H1 (cell line): ENCODE data around the gene AWAT2. TPM values are rescaled to one million over a fixed set of nuclear protein-coding genes. Genes with fewer than 3 reads are reported as not detected.

ENCODE experiments used
- CTCF ChIA-PET: fragments of 300-600 bp; sonication (Branson Sonifier 250); formaldehyde crosslinking; loops from one replicate; lab custom pipeline; 2021; ENCODE audit not compliant: partially characterized antibody; lab: Charles Lee
- POLR2A ChIA-PET: fragments of 300-600 bp; sonication (Branson Sonifier 250); formaldehyde crosslinking; loops from one replicate; lab custom pipeline; 2021; ENCODE audit warnings: inconsistent platforms; ENCODE audit not compliant: partially characterized antibody; lab: Charles Lee
- DNase-seq, 2 experiments: peaks; one replicate each; pipeline versions ENCODE4 v3.0.0 to v3.0.0-alpha.2; 2010 to 2022; ENCODE audit warnings: low spot score in 2 of 2, low read depth in 1 of 2, mixed read lengths in 1 of 2
- FAIRE-seq: peaks from 2 replicates; lab custom pipeline; 2011; peaks lifted over from hg19 to GRCh38; lab: Jason Lieb, UNC
- H2AFZ ChIP-seq: 2 replicates; pipeline ENCODE4 v1.8.1; 2012; ENCODE audit warnings: low read length, inconsistent platforms
- H2AK5ac ChIP-seq: 2 replicates; pipeline ENCODE4 v1.6.1; 2013; ENCODE audit warnings: low read depth, low read length
- H2BK120ac ChIP-seq: replicated peaks from 2 replicates; pipeline ENCODE3; 2013; ENCODE audit warnings: low read depth, low read length, inconsistent platforms
- H2BK12ac ChIP-seq: 2 replicates; pipeline ENCODE4 v1.6.1; 2013; ENCODE audit warnings: low read depth, low read length
- H2BK15ac ChIP-seq: 2 replicates; pipeline ENCODE4 v1.6.1; 2013; ENCODE audit warnings: low read length
- H2BK20ac ChIP-seq: 2 replicates; pipeline ENCODE4 v1.6.1; 2013; ENCODE audit warnings: low read length
- H2BK5ac ChIP-seq: 2 replicates; pipeline ENCODE4 v1.6.1; 2013; ENCODE audit warnings: low read depth, low read length
- H3K14ac ChIP-seq: 2 replicates; pipeline ENCODE4 v1.6.1; 2013; ENCODE audit warnings: inconsistent platforms; ENCODE audit not compliant: insufficient read length
- H3K18ac ChIP-seq: 2 replicates; pipeline ENCODE4 v1.6.1; 2013; ENCODE audit warnings: low read length; ENCODE audit errors: extremely low read depth
- H3K23ac ChIP-seq: 2 replicates; pipeline ENCODE4 v1.6.1; 2013; ENCODE audit warnings: inconsistent platforms; ENCODE audit not compliant: insufficient read length
- H3K23me2 ChIP-seq: 2 replicates; pipeline ENCODE4 v1.6.1; 2013; ENCODE audit warnings: low read depth, low read length
- H3K27ac ChIP-seq: 2 replicates; pipeline ENCODE4 v1.6.1; 2011; ENCODE audit warnings: low read depth, low read length, inconsistent platforms
- H3K27me3 ChIP-seq, 4 experiments: replicated peaks in 1 of 4; 1 replicate in 1 of 4; 2 replicates in 3 of 4; pipeline versions ENCODE4 v1.6.1 to v1.8.1; 2011 to 2013; ENCODE audit warnings: low read length in 3 of 4, mild to moderate bottlenecking in 3 of 4, inconsistent platforms in 2 of 4, mixed read lengths in 2 of 4, moderate library complexity in 1 of 4; ENCODE audit not compliant: control insufficient read depth in 3 of 4, insufficient read depth in 3 of 4; ENCODE audit errors: extremely low read depth in 1 of 4
- H3K36me3 ChIP-seq, 4 experiments: 2 replicates each; pipeline versions ENCODE4 v1.6.1 to v1.8.1; 2011 to 2013; ENCODE audit warnings: mild to moderate bottlenecking in 4 of 4, low read length in 3 of 4, moderate library complexity in 2 of 4, control low read depth in 1 of 4, inconsistent platforms in 1 of 4; ENCODE audit not compliant: insufficient read depth in 4 of 4, control insufficient read depth in 2 of 4
- H3K4ac ChIP-seq: replicated peaks from 2 replicates; pipeline ENCODE3; 2013; ENCODE audit warnings: low read length, low read depth, mixed read lengths, inconsistent platforms; ENCODE audit not compliant: insufficient read length
- H3K4me1 ChIP-seq, 4 experiments: replicated peaks in 1 of 4; 1 replicate in 1 of 4; 2 replicates in 3 of 4; pipeline versions ENCODE4 v1.6.1 to v1.8.1; 2011 to 2013; ENCODE audit warnings: low read length in 3 of 4, inconsistent platforms in 2 of 4, mixed read lengths in 1 of 4; ENCODE audit not compliant: insufficient read depth in 4 of 4, control insufficient read depth in 3 of 4
- H3K4me2 ChIP-seq, 2 experiments: 2 replicates each; pipeline versions ENCODE4 v1.6.1 to v1.8.1; 2011 to 2013; ENCODE audit warnings: low read depth in 2 of 2, low read length in 2 of 2, control low read depth in 1 of 2, inconsistent platforms in 1 of 2, mild to moderate bottlenecking in 1 of 2; ENCODE audit not compliant: insufficient read depth in 1 of 2
- H3K4me3 ChIP-seq, 4 experiments: fragments of 200-600, 300-600 bp in 1 of 4; sonication (generic), shearing (Covaris generic), sonication (Bioruptor Twin) in 1 of 4; 2 replicates each; pipeline versions ENCODE4 v1.5.1 to v1.8.1; 2011 to 2016; ENCODE audit warnings: low read length in 4 of 4, low read depth in 3 of 4, control low read depth in 2 of 4, inconsistent platforms in 2 of 4, mild to moderate bottlenecking in 2 of 4, mixed read lengths in 1 of 4, moderate library complexity in 1 of 4; ENCODE audit not compliant: insufficient read depth in 2 of 4; ENCODE audit errors: extremely low read depth in 1 of 4
- H3K56ac ChIP-seq: replicated peaks from 2 replicates; pipeline ENCODE3; 2013; ENCODE audit warnings: low read depth, mild to moderate bottlenecking, mixed read lengths, low read length, inconsistent platforms; ENCODE audit not compliant: insufficient read length
- H3K79me1 ChIP-seq: 2 replicates; pipeline ENCODE4 v1.6.1; 2013; ENCODE audit warnings: low read depth, low read length, control low read depth
- H3K79me2 ChIP-seq, 2 experiments: 2 replicates each; pipeline versions ENCODE4 v1.6.1 to v1.8.1; 2012 to 2013; ENCODE audit warnings: low read length in 2 of 2, mild to moderate bottlenecking in 2 of 2, inconsistent platforms in 1 of 2; ENCODE audit not compliant: insufficient read depth in 2 of 2, control insufficient read depth in 1 of 2
- H3K9ac ChIP-seq, 4 experiments: replicated peaks in 1 of 4; 1 replicate in 1 of 4; 2 replicates in 3 of 4; pipeline versions ENCODE4 v1.6.1 to v1.8.1; 2011 to 2013; ENCODE audit warnings: low read depth in 3 of 4, low read length in 3 of 4, control low read depth in 2 of 4, mild to moderate bottlenecking in 2 of 4, moderate library complexity in 2 of 4, inconsistent platforms in 1 of 4; ENCODE audit errors: extremely low read depth in 1 of 4
- H3K9me3 ChIP-seq, 2 experiments: 2 replicates each; pipeline versions ENCODE4 v1.6.1 to v1.8.1; 2012 to 2013; ENCODE audit warnings: mild to moderate bottlenecking in 2 of 2, moderate library complexity in 2 of 2, control low read depth in 1 of 2, inconsistent platforms in 1 of 2, low read depth in 1 of 2, low read length in 1 of 2, mixed read lengths in 1 of 2; ENCODE audit not compliant: insufficient read depth in 2 of 2
- H4K20me1 ChIP-seq, 2 experiments: replicated peaks in 1 of 2; 2 replicates each; pipeline versions ENCODE3 to v1.8.1; 2011 to 2013; ENCODE audit warnings: inconsistent platforms in 2 of 2, low read length in 2 of 2, mild to moderate bottlenecking in 1 of 2; ENCODE audit not compliant: insufficient read depth in 2 of 2, control insufficient read depth in 1 of 2
- H4K5ac ChIP-seq: 2 replicates; pipeline ENCODE4 v1.6.1; 2013; ENCODE audit warnings: low read length, low read depth, mixed read lengths, inconsistent platforms; ENCODE audit not compliant: insufficient read length
- H4K8ac ChIP-seq: 2 replicates; pipeline ENCODE4 v1.8.0; 2013; ENCODE audit warnings: mild to moderate bottlenecking, moderate library complexity, low read length, inconsistent platforms; ENCODE audit not compliant: insufficient read depth; ENCODE audit errors: extremely low read depth
- H4K91ac ChIP-seq: replicated peaks from 2 replicates; pipeline ENCODE3; 2013; ENCODE audit warnings: low read length, mixed read lengths, inconsistent platforms; ENCODE audit not compliant: insufficient read length
- CEBPB ChIP-seq: IDR thresholded peaks from 2 replicates; pipeline ENCODE4 v1.6.1; 2012; ENCODE audit warnings: low read depth, low read length
- CTBP2 ChIP-seq: IDR thresholded peaks from 2 replicates; pipeline ENCODE4 v1.7.0; 2011; ENCODE audit warnings: borderline replicate concordance, mild to moderate bottlenecking, moderate library complexity, mixed read lengths, low read length; ENCODE audit not compliant: insufficient read depth, insufficient read length
- GABPA ChIP-seq: IDR thresholded peaks from 2 replicates; pipeline ENCODE4 v1.6.1; 2011; ENCODE audit warnings: mild to moderate bottlenecking, low read length, moderate library complexity, borderline replicate concordance; ENCODE audit not compliant: insufficient read depth
- POLR2AphosphoS5 ChIP-seq: IDR thresholded peaks from 2 replicates; pipeline ENCODE4 v1.6.1; 2011; ENCODE audit warnings: low read depth, low read length
- TBP ChIP-seq: IDR thresholded peaks from 2 replicates; pipeline ENCODE4 v1.6.1; 2011; ENCODE audit warnings: low read depth, low read length, improper control_type of control experiment
- WGBS, 2 experiments: shearing (Covaris generic) in 1 of 2; methylation state at CpG; one replicate each; pipeline versions ENCODE4 v1.1.6 to v1.1.7; 2013 to 2015; ENCODE audit warnings: low lambda C conversion rate in 2 of 2, mixed read lengths in 2 of 2, inconsistent platforms in 1 of 2, low coverage in 1 of 2, missing lambda C conversion rate in 1 of 2; ENCODE audit not compliant: insufficient replicate concordance in 2 of 2, insufficient coverage in 1 of 2, insufficient read length in 1 of 2; ENCODE audit errors: extremely low coverage in 1 of 2, missing lambda C conversion rate in 1 of 2; 5-methylcytosine and 5-hydroxymethylcytosine counted together
- polyA plus RNA-seq, 7 experiments: library from polyadenylated mRNA; depleted of rRNA in 3 of 7; stranded (reverse) in 5 of 7; unstranded in 2 of 7; fragments of >200 nt in 5 of 7; fragments of 200-250 nt in 2 of 7; gene quantifications; 1 replicate in 5 of 7; 2 replicates in 1 of 7; 4 replicates in 1 of 7; pipeline versions ENCODE4 v1.2.1 to v1.2.3, GENCODE V29; 2011 to 2013; ENCODE audit warnings: missing spikeins in 2 of 7, mixed read lengths in 2 of 7
- total RNA-seq: library from RNA; stranded (reverse); fragmentation: NEBNext Ultra II Directional; extraction: Animal tissue kit (Norgen Biotek cat#: 25700); gene quantifications from 2 replicates; pipeline ENCODE4 v1.2.1, GENCODE V29; 2021

Gene AWAT2
- total and polyA plus RNA-seq, 2 of the 8 experiments (the other 6 are each of a cell fraction or from before 2014, with no cell fraction given): not detected

GRCh38 chrX:70029863-70030262 is 19.9 kb downstream of the AWAT2 start:
- no peak for DNase-seq
- no peak overlapping the region for H3K14ac ChIP-seq
- H4K8ac ChIP-seq: no peak overlapping the region
- H3K36me3 ChIP-seq: no peaks in the 10 kb centered on the region
- H4K20me1 ChIP-seq: no peaks in the 10 kb centered on the region
- no peak for FAIRE-seq
- H3K4ac ChIP-seq: no peak overlapping the region
- no peaks in the 10 kb centered on the region for H3K9me3 ChIP-seq
- no peak overlapping the region for H2BK5ac ChIP-seq
- no peak for TF ChIP-seq POLR2AphosphoS5
- no peak for TF ChIP-seq GABPA
- no peak for TF ChIP-seq CTBP2
- no peak for TF ChIP-seq CEBPB
- TF ChIP-seq TBP: no peak
- no peak overlapping the region for H2BK15ac ChIP-seq
- ChIA-PET POLR2A (no interaction called here), CTCF (interaction anchor here (0.5 to 4.2 kb wide), 34 partner anchors 9 to 553 kb away, joined by 3 to 31 read pairs (median 3); partner anchors contain the start of gene EDA)
- no peak overlapping the region for H3K9ac ChIP-seq
- H3K4me3 ChIP-seq: no peak overlapping the region
- no peaks in the 10 kb centered on the region for H3K79me2 ChIP-seq
- H3K27me3 ChIP-seq: no peaks in the 10 kb centered on the region
- no peak overlapping the region for H3K4me2 ChIP-seq
- no peak overlapping the region for H3K23ac ChIP-seq
- H2AFZ ChIP-seq: no peak overlapping the region
- no peak overlapping the region for H4K91ac ChIP-seq
- no peak overlapping the region for H4K5ac ChIP-seq
- no peak overlapping the region for H2BK20ac ChIP-seq
- 80% methylated on average over 3 of the region's 4 CpGs; no CpG with 5 or more reads in 1 of the 2 experiments for WGBS, 2 experiments
- H2BK120ac ChIP-seq: no peak overlapping the region
- H3K79me1 ChIP-seq: no peaks in the 10 kb centered on the region
- H3K56ac ChIP-seq: no peak overlapping the region
- no peak overlapping the region for H3K27ac ChIP-seq
- no peak overlapping the region for H2AK5ac ChIP-seq
- H2BK12ac ChIP-seq: no peak overlapping the region
- H3K23me2 ChIP-seq: no peaks in the 10 kb centered on the region
- no peak overlapping the region for H3K18ac ChIP-seq
- peaks cover 0 to 2% (median 0%) of the 10 kb centered on the region in 4 experiments; a peak in 1 of 7 replicates for H3K4me1 ChIP-seq
